PFSK-1 (cell line): ENCODE results near the gene CATSPER1.

Experiments used
- FOXP2 ChIP-seq: optimal IDR thresholded peaks from 2 replicates; pipeline ENCODE3; 2011; ENCODE audit warnings: borderline replicate concordance, control low read depth, inconsistent platforms; ENCODE audit not compliant: insufficient read depth; ENCODE audit errors: extremely low read length, extremely low read depth
- POLR2AphosphoS5 ChIP-seq: IDR thresholded peaks from 2 replicates; pipeline ENCODE4 v1.6.1; 2012; ENCODE audit warnings: low read depth, mild to moderate bottlenecking, control low read depth, low read length, moderate library complexity
- REST ChIP-seq, 2 experiments: IDR thresholded peaks; 2 replicates each; pipeline versions ENCODE4 v1.6.1 to v1.8.0; 2011 to 2012; ENCODE audit warnings: low read depth in 2 of 2, low read length in 2 of 2, control low read depth in 1 of 2, inconsistent platforms in 1 of 2, mild to moderate bottlenecking in 1 of 2, moderate library complexity in 1 of 2; ENCODE audit not compliant: insufficient read depth in 1 of 2
- SIN3A ChIP-seq: IDR thresholded peaks from 2 replicates; pipeline ENCODE4 v1.6.1; 2012; ENCODE audit warnings: mild to moderate bottlenecking, low read length, moderate library complexity, borderline replicate concordance; ENCODE audit not compliant: insufficient read depth
- TAF1 ChIP-seq: IDR thresholded peaks from 2 replicates; pipeline ENCODE4 v1.6.1; 2012; ENCODE audit warnings: low read length, control low read depth, borderline replicate concordance; ENCODE audit not compliant: insufficient read depth

CATSPER1 gene

GRCh38 chr11:66002648-66003225 lies 23.5 kb downstream of the CATSPER1 start:
- TF ChIP-seq POLR2AphosphoS5 (no peak), FOXP2 (peak; percentile 25), SIN3A (no peak), REST (IDR thresholded peaks at IDR 0.05; ENCODE audit: insufficient read depth in 1 of 2, low read depth in 2 of 2, low read length in 2 of 2) (no peak), TAF1 (no peak)

- peak; percentile 78 for TF ChIP-seq POLR2AphosphoS5
- TF ChIP-seq FOXP2, result peak; percentile 90
- peak; percentile 92; the same call in 1 of the 2 replicates for TF ChIP-seq TAF1
- 0 out of 4 replicates have a peak, but pooled peaks of 1 of the 2 experiments have one; percentile 38 for TF ChIP-seq REST (IDR thresholded peaks at IDR 0.05; ENCODE audit: insufficient read depth in 1 of 2, low read depth in 2 of 2, low read length in 2 of 2)
- peak; percentile 76 for TF ChIP-seq SIN3A
Measured at GRCh38 chr11:66001942-66002647, 24.2 kb downstream of the CATSPER1 start, which contains the start of the genes BANF1 and EIF1AD. TSS of gene BANF1 (plus strand) at chr11:66002503. CDS start at chr11:66003251, 748 bp downstream. TSS of gene EIF1AD (minus strand) at chr11:66002157. CDS start at chr11:66000389, 1,768 bp downstream.

GRCh38 chr11:65997286-65997685 lies 29.0 kb downstream of the CATSPER1 start:
- no peak for TF ChIP-seq SIN3A
- TF ChIP-seq TAF1, result no peak

DNA sequence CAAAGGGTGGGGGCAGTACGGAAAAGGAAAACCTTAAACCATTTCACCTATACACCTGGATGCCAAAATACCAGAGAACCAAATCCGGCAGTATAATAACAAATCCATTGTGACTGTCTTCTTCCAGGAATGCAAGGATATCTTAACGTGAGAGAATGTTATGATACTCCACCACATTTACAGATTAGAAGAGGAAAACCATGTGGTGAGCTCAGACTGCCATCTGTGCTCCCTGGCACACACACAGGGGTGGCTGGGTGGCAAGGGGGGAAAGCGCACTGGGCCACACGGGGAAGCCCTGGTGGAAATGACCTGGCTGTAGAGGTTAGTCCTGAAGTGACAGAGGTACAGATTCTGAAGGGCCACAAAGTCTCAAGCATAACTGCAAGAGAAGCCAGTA lies 34.2 kb downstream of the CATSPER1 start:
- TF ChIP-seq TAF1 (no peak), FOXP2 (no peak), SIN3A (no peak), REST (IDR thresholded peaks at IDR 0.05; ENCODE audit: insufficient read depth in 1 of 2, low read depth in 2 of 2, low read length in 2 of 2) (no peak), POLR2AphosphoS5 (no peak)

DNA sequence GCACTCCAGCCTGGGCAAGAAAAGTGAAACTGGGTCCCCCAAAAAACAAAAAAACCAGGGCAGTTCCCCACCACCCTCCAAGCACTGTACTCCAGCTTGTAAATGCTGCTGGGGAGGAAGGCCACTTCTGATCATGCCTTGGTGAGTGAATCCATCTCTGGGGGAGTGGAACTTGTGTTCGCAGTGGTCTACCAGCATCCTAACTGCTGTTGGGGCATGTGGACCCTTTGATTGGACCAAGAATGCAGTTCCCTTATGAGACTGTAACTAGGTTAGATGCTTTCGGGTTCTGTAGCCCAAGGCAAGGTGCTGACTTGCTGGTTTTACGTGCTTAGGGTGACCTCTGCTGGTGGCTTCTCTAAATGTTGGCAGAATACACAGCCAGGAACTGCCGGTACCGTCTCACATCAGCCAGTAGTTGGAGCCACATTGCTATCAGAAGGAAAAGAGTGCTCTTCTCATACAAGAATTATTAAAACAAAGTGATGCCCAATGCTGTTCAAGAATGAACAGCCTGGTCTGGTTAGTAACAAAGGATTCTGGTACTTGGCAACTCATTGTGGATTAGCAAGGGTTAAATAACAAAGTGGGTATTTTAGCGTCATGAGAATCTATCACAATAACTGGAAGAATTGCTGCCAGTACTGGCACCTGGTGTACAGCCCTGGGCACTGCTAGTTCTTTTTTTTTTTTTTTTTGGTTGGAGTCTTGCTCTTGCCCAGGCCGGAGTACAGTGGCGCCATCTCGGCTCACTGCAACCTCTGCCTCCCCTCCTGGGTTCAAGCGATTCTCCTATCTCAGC lies 37.3 kb downstream of the CATSPER1 start:
- TF ChIP-seq TAF1, result no peak
- TF ChIP-seq REST (IDR thresholded peaks at IDR 0.05; ENCODE audit: insufficient read depth in 1 of 2, low read depth in 2 of 2, low read length in 2 of 2), result no peak
